IMR-90 (cell line): ENCODE results near the gene APMAP.

Experiments
- MAZ ChIP-seq: IDR thresholded peaks from 2 replicates; pipeline ENCODE4 v1.6.1; 2012; ENCODE audit warnings: low read depth, mild to moderate bottlenecking, low read length, improper control_type of control experiment, moderate library complexity, borderline replicate concordance
- NFE2L2 ChIP-seq: fragments of 150-350 bp; IDR thresholded peaks from 2 replicates; pipeline ENCODE4 v1.6.1; 2016; ENCODE audit warnings: low read depth, mild to moderate bottlenecking, low read length
- RAD21 ChIP-seq: IDR thresholded peaks from 2 replicates; pipeline ENCODE4 v1.6.1; 2012; ENCODE audit warnings: low read length, improper control_type of control experiment
- RCOR1 ChIP-seq: IDR thresholded peaks from 2 replicates; pipeline ENCODE4 v1.6.1; 2012; ENCODE audit warnings: mild to moderate bottlenecking, low read length, improper control_type of control experiment; ENCODE audit not compliant: insufficient replicate concordance
- RFX5 ChIP-seq: IDR thresholded peaks from 2 replicates; pipeline ENCODE4 v1.8.0; 2012; ENCODE audit warnings: low read depth, mild to moderate bottlenecking, low read length, moderate library complexity
- TF ChIP-seq, protein P1 (sequence below): conservative IDR thresholded peaks from 2 replicates; pipeline ENCODE4 v1.5.1; 2012; ENCODE audit warnings: mild to moderate bottlenecking, low read depth, low read length, improper control_type of control experiment
- TF ChIP-seq, protein P2 (sequence below): fragments of 150-350 bp; IDR thresholded peaks from 2 replicates; pipeline ENCODE4 v1.6.1; 2017; ENCODE audit warnings: mild to moderate bottlenecking, antibody characterized with exemption, low read length, low read depth

DNA sequence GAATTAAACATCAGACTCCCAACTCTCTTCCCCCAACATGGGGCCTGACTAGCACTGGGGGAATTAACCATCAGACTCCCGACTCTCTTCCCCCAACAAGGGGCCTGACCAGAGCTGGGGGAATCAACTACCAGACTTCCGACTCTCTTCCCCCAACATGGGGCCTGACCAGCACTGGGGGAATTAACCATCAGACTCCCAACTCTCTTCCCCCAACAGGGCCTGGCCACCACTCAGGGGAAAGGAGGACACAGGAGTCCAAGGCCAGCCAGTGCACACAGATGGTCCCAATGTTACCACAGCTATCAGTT is 30.4 kb downstream of the APMAP start:
- no peak for TF ChIP-seq RCOR1
- TF ChIP-seq, protein P1, sequence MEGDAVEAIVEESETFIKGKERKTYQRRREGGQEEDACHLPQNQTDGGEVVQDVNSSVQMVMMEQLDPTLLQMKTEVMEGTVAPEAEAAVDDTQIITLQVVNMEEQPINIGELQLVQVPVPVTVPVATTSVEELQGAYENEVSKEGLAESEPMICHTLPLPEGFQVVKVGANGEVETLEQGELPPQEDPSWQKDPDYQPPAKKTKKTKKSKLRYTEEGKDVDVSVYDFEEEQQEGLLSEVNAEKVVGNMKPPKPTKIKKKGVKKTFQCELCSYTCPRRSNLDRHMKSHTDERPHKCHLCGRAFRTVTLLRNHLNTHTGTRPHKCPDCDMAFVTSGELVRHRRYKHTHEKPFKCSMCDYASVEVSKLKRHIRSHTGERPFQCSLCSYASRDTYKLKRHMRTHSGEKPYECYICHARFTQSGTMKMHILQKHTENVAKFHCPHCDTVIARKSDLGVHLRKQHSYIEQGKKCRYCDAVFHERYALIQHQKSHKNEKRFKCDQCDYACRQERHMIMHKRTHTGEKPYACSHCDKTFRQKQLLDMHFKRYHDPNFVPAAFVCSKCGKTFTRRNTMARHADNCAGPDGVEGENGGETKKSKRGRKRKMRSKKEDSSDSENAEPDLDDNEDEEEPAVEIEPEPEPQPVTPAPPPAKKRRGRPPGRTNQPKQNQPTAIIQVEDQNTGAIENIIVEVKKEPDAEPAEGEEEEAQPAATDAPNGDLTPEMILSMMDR: no peak
- TF ChIP-seq, protein P2, sequence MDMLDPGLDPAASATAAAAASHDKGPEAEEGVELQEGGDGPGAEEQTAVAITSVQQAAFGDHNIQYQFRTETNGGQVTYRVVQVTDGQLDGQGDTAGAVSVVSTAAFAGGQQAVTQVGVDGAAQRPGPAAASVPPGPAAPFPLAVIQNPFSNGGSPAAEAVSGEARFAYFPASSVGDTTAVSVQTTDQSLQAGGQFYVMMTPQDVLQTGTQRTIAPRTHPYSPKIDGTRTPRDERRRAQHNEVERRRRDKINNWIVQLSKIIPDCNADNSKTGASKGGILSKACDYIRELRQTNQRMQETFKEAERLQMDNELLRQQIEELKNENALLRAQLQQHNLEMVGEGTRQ: no peak
- no peak for TF ChIP-seq RAD21
- no peak for TF ChIP-seq RFX5
- TF ChIP-seq MAZ: no peak
- no peak for TF ChIP-seq NFE2L2
